ENCODE data around the gene AK1.

The AK1 gene

DNA sequence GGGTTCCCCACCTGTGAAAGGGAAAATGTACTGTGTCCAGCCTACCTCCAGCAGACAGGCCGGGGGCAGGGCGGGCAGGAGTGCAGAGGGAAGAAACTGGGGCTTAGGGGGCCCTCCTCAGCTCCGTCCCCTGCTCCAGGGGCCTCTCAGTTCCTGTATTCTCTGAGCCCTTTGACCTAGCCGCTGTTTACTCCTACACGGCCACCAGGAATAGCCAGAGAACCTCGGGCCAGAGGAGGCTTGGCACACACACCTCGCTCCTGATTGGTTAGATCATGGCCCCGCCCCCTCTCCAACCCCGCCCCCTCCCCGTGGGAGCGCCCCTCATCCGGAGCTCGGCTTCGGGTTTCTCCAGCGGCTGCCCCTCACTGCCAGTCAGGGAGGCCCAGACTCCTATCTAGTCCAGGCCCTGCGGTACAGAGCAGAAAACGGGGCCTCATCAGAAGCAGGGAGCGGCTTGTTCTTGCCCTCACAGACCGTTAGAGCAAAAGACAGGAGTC, 19.8 kb upstream of the AK1 start:
- no peaks in the 10 kb centered on the region for H3K27me3 ChIP-seq (ENCODE audit: control insufficient read depth in 1 of 2, insufficient read depth in 2 of 2, low read length in 2 of 2)
- peak overlapping the region in 1 of 2 donors; percentile 68 for H3K4me3 ChIP-seq (ENCODE audit: low read length in 2 of 2)
- H3K4me1 ChIP-seq (ENCODE audit: control insufficient read depth, insufficient read depth, low read length) = peaks cover 36% of the 10 kb centered on the region
- H3K27ac ChIP-seq (ENCODE audit: low read length) = peak overlapping the region; percentile 73
- peaks cover 37 to 39% of the 10 kb centered on the region in 2 donors for H3K36me3 ChIP-seq (ENCODE audit: control insufficient read depth in 2 of 2, insufficient read depth in 2 of 2, low read length in 2 of 2)
- peak overlapping the region in 1 of 2 donors; percentile 21 for H3K9ac ChIP-seq (ENCODE audit: low read length in 2 of 2)
- H3K9me3 ChIP-seq (ENCODE audit: control insufficient read depth in 2 of 2, low read length in 2 of 2) = peaks cover 7 to 8% of the 10 kb centered on the region in 2 donors

DNA sequence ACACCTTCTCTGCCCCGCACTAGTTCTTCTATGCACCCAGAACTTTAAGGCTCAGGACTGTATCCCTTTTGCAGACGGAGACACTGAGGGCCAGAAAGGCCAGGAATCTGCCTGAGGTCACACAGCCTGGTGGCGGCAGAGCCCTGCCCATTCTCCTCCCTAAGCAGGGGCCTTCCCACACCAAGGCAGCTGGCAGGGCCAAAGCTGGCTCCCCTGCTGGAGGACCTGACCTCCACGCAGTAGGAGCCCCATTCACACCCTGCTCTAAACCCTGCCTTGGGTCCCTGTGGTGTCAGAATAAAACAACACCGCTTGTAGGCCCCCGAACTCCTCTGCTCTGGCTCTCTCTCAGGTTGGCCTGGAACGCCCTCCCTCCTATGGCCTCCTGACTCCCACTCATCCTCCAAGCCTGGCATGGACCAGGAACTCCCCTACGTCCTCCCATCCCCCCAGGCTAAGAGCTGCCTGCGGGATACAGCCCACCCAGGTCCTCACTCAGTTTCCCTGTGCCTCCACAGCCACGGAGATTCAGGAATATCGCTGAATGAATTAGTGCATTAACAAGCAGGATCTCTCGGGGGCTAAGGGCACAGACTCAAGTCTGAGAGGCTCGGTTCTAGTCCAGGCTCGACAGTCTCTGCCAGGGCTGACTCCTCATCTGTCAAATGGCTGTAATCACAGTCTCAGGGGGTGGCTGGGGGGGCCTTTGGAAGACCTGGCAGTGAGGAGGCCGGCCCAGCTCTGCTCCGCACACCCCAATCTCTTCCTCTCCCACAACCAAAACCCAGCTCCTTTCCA, 19.1 kb upstream of the AK1 start:
- peak overlapping the region in 1 of 2 donors; percentile 68 for H3K4me3 ChIP-seq (ENCODE audit: low read length in 2 of 2)
- peak overlapping the region in 1 of 2 donors; percentile 42 for H3K9ac ChIP-seq (ENCODE audit: low read length in 2 of 2)
- H3K36me3 ChIP-seq (ENCODE audit: control insufficient read depth in 2 of 2, insufficient read depth in 2 of 2, low read length in 2 of 2) = peaks cover 37 to 41% of the 10 kb centered on the region in 2 donors
- no peaks in the 10 kb centered on the region for H3K27me3 ChIP-seq (ENCODE audit: control insufficient read depth in 1 of 2, insufficient read depth in 2 of 2, low read length in 2 of 2)
- H3K4me1 ChIP-seq (ENCODE audit: control insufficient read depth, insufficient read depth, low read length) = peaks cover 36% of the 10 kb centered on the region
- H3K27ac ChIP-seq (ENCODE audit: low read length) = peak overlapping the region; percentile 73
- peaks cover 7 to 8% of the 10 kb centered on the region in 2 donors for H3K9me3 ChIP-seq (ENCODE audit: control insufficient read depth in 2 of 2, low read length in 2 of 2)

DNA sequence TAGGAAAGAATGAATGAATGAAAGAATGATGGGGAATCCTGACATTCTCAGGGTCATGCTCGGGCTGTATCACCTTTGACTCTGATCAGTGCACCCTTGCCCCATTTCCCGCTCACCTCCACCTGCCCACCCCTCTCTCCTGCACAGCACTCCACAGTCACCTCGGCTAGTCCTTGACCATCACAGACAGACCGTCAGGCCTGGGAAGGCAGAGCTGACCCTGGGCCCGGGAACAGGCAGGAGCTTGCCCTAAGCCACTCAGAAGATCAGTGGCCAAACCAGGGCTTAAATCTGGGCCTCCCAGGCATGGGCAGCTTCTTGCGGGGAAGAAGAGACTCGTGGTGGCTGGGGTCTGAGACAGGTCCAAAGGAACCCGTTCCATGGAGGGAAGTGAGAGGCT, 18.3 kb upstream of the AK1 start:
- H3K27me3 ChIP-seq (ENCODE audit: control insufficient read depth in 1 of 2, insufficient read depth in 2 of 2, low read length in 2 of 2) = no peaks in the 10 kb centered on the region
- no peak overlapping the region for H3K27ac ChIP-seq (ENCODE audit: low read length)
- no peak overlapping the region for H3K4me3 ChIP-seq (ENCODE audit: low read length in 2 of 2)
- peaks cover 7 to 8% of the 10 kb centered on the region in 2 donors for H3K9me3 ChIP-seq (ENCODE audit: control insufficient read depth in 2 of 2, low read length in 2 of 2)
- H3K9ac ChIP-seq (ENCODE audit: low read length in 2 of 2) = no peak overlapping the region
- peaks cover 37 to 44% of the 10 kb centered on the region in 2 donors for H3K36me3 ChIP-seq (ENCODE audit: control insufficient read depth in 2 of 2, insufficient read depth in 2 of 2, low read length in 2 of 2)
- H3K4me1 ChIP-seq (ENCODE audit: control insufficient read depth, insufficient read depth, low read length) = peaks cover 36% of the 10 kb centered on the region

DNA sequence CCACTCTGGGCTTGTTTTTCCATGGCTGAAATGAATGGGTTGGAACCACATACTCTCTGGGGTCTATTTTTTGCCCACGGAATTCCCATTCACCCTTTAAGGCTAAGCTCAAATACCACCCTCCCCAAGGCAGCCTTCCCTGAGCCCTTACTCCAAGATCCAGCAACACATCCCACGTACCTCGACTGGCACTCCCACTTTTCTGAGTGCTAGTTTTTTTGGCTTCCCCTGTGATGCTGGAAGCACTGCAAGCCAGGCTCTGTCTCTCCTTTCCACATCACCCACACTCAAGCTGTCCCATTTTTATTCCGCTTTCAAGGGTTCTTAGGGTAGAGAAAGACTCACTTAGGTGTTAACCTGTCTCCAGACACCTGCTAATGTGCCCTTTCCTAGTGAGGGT, 15.9 kb upstream of the AK1 start:
- H3K4me1 ChIP-seq (ENCODE audit: control insufficient read depth, insufficient read depth, low read length) = peaks cover 22% of the 10 kb centered on the region
- H3K27me3 ChIP-seq (ENCODE audit: control insufficient read depth in 1 of 2, insufficient read depth in 2 of 2, low read length in 2 of 2) = no peaks in the 10 kb centered on the region
- no peak overlapping the region for H3K9ac ChIP-seq (ENCODE audit: low read length in 2 of 2)
- H3K4me3 ChIP-seq (ENCODE audit: low read length in 2 of 2) = no peak overlapping the region
- H3K36me3 ChIP-seq (ENCODE audit: control insufficient read depth in 2 of 2, insufficient read depth in 2 of 2, low read length in 2 of 2) = peaks cover 40 to 54% of the 10 kb centered on the region in 2 donors
- no peak overlapping the region for H3K27ac ChIP-seq (ENCODE audit: low read length)
- peaks cover 7 to 8% of the 10 kb centered on the region in 2 donors for H3K9me3 ChIP-seq (ENCODE audit: control insufficient read depth in 2 of 2, low read length in 2 of 2)

DNA sequence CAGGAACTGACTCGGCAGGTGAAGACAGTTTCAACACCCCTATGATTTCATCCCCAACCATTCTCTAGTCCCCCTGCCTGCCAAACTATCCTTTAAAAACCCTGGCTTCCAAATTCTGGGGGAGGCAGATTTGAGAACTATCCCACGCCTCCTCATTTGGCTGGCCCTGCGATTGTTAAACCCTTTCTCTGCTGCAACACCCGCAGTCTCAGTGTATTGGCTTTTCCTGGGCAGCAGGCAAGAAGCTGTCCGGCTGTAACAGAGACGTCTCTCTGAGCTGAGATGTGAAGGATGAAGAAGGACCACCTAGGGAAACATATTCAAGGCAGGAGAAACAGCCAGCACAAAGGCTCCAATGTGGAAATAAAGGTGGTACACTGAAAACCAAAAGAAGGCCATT, 15.4 kb upstream of the AK1 start:
- Histone ChIP-seq H3K27ac (ENCODE audit: low read length) (no peak overlapping the region), H3K9me3 (ENCODE audit: control insufficient read depth in 2 of 2, low read length in 2 of 2) (peaks cover 7 to 8% of the 10 kb centered on the region in 2 donors), H3K36me3 (ENCODE audit: control insufficient read depth in 2 of 2, insufficient read depth in 2 of 2, low read length in 2 of 2) (peaks cover 43 to 55% of the 10 kb centered on the region in 2 donors), H3K9ac (ENCODE audit: low read length in 2 of 2) (no peak overlapping the region), H3K4me3 (ENCODE audit: low read length in 2 of 2) (no peak overlapping the region), H3K4me1 (ENCODE audit: control insufficient read depth, insufficient read depth, low read length) (peaks cover 20% of the 10 kb centered on the region), H3K27me3 (ENCODE audit: control insufficient read depth in 1 of 2, insufficient read depth in 2 of 2, low read length in 2 of 2) (no peaks in the 10 kb centered on the region)

DNA sequence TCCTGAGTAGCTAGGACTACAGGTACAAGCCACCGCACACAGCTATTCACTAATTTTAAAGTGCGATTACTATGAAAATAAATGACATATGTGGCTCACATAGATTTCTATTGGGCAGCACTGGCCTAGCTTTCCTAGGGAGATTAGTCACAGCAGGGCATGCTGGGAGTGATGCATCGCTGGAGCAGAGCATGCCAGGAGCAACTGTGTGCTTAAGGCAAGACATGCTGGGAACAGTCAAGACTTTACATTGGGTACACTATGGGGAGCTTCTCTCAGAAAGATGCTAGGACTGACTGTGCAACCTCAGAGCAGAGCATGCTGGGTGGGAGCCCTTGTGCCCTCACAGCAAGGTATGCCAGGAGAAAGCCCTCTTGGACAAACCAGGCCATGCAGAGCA, 12.6 kb upstream of the AK1 start:
- Histone ChIP-seq H3K27ac (ENCODE audit: low read length) (no peak overlapping the region), H3K4me3 (ENCODE audit: low read length in 2 of 2) (no peak overlapping the region), H3K9me3 (ENCODE audit: control insufficient read depth in 2 of 2, low read length in 2 of 2) (peaks cover 7 to 8% of the 10 kb centered on the region in 2 donors), H3K9ac (ENCODE audit: low read length in 2 of 2) (no peak overlapping the region), H3K36me3 (ENCODE audit: control insufficient read depth in 2 of 2, insufficient read depth in 2 of 2, low read length in 2 of 2) (peaks cover 49 to 59% of the 10 kb centered on the region in 2 donors), H3K4me1 (ENCODE audit: control insufficient read depth, insufficient read depth, low read length) (no peaks in the 10 kb centered on the region), H3K27me3 (ENCODE audit: control insufficient read depth in 1 of 2, insufficient read depth in 2 of 2, low read length in 2 of 2) (no peaks in the 10 kb centered on the region)

DNA sequence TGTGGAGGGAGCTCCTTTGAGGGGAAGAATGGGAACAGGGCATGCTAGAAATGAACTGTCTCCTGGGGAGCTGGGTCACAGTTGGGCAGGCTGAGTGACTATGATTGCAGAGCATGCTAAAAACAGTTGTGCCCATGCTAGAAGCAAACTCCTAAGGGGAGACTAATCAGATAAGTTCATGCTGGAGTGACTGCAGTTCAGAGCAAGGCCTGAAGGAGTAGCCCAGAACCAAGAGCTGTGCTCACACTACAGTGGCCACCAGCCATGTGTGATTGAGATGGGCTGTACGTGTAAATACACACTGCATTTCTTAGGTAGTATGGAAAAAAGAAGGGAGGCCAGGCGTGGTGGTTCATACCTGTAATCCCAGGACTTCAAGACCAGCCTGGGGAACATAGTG, 10.3 kb upstream of the AK1 start:
- Histone ChIP-seq H3K9ac (ENCODE audit: low read length in 2 of 2) (no peak overlapping the region), H3K4me3 (ENCODE audit: low read length in 2 of 2) (no peak overlapping the region), H3K4me1 (ENCODE audit: control insufficient read depth, insufficient read depth, low read length) (peaks cover 2% of the 10 kb centered on the region), H3K36me3 (ENCODE audit: control insufficient read depth in 2 of 2, insufficient read depth in 2 of 2, low read length in 2 of 2) (peaks cover 27 to 44% of the 10 kb centered on the region in 2 donors), H3K27me3 (ENCODE audit: control insufficient read depth in 1 of 2, insufficient read depth in 2 of 2, low read length in 2 of 2) (no peaks in the 10 kb centered on the region), H3K9me3 (ENCODE audit: control insufficient read depth in 2 of 2, low read length in 2 of 2) (peaks cover under 1% of the 10 kb centered on the region in 2 donors), H3K27ac (ENCODE audit: low read length) (no peak overlapping the region)

DNA sequence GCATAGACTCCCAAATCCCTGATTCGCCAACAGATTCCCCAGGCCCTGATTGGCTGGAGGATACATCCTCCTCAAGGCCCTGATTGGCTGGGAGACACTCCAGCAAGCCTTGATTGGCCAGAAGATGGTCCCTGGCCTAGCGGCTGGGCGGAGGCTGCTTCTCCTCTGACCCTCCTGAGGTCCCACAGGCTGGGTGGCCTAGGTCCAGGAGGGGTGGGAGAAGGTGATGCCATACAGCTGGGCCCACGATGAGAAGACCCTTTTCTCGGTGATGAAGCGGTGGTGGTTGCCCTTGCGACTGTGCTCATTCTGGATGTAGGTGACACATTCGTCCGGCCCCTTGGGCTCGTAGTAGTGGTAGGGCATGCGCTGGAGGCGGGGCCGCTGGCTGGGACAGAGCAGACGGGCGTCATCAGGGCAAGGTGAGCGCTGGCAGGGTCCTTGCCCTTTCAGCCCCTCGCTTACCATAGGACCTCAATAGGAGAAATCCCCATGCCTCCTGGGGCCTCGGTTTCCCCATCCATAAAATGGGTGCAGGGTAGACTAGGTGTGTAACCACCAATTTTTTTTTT, 9.0 kb upstream of the AK1 start:
- Histone ChIP-seq H3K27me3 (ENCODE audit: control insufficient read depth in 1 of 2, insufficient read depth in 2 of 2, low read length in 2 of 2) (no peaks in the 10 kb centered on the region), H3K4me1 (ENCODE audit: control insufficient read depth, insufficient read depth, low read length) (peaks cover 2% of the 10 kb centered on the region), H3K27ac (ENCODE audit: low read length) (no peak overlapping the region), H3K9me3 (ENCODE audit: control insufficient read depth in 2 of 2, low read length in 2 of 2) (no peaks in the 10 kb centered on the region), H3K36me3 (ENCODE audit: control insufficient read depth in 2 of 2, insufficient read depth in 2 of 2, low read length in 2 of 2) (peaks cover 22 to 39% of the 10 kb centered on the region in 2 donors), H3K4me3 (ENCODE audit: low read length in 2 of 2) (no peak overlapping the region), H3K9ac (ENCODE audit: low read length in 2 of 2) (no peak overlapping the region)

DNA sequence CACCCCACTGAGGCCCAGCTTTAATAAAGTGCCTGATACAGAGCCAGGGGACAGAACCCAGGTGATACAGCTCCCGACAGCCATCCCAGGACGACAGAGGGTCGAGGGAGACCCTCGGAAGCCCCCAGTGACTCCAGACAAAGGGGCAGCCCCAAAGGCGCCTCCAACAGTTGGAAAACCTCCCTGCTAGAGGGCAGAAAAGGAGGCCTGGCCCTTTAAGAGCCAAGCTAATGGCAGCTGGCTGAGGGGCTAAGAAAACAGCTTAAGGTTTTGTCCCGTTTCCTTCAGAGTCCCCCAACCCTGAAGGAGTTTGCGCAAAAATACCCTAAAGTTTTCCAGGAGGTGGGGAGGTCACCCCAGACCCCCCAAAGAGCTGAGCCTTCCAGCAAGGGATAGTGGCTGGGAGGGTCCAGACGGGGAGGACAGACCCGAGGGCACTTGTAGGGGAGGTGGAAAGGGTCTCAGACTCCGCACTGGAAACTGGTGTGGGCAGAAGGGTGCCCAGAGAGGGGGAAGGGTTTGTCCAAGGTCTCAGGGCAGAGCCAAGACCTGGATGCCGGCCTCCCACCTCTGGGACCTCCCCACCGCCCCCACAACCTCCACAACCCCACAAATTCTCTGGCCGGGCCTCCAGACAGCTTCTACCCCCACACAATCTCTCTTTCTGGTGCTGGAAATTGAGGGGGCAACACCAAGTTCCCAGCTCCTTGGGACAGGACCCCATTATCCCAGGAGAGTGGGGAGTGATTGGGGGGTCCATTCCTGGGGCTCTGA, 8.2 kb upstream of the AK1 start:
- Histone ChIP-seq H3K4me1 (ENCODE audit: control insufficient read depth, insufficient read depth, low read length) (peaks cover 2% of the 10 kb centered on the region), H3K4me3 (ENCODE audit: low read length in 2 of 2) (no peak overlapping the region), H3K36me3 (ENCODE audit: control insufficient read depth in 2 of 2, insufficient read depth in 2 of 2, low read length in 2 of 2) (peaks cover 22 to 35% of the 10 kb centered on the region in 2 donors), H3K27me3 (ENCODE audit: control insufficient read depth in 1 of 2, insufficient read depth in 2 of 2, low read length in 2 of 2) (no peaks in the 10 kb centered on the region), H3K9ac (ENCODE audit: low read length in 2 of 2) (no peak overlapping the region), H3K27ac (ENCODE audit: low read length) (no peak overlapping the region), H3K9me3 (ENCODE audit: control insufficient read depth in 2 of 2, low read length in 2 of 2) (no peaks in the 10 kb centered on the region)

DNA sequence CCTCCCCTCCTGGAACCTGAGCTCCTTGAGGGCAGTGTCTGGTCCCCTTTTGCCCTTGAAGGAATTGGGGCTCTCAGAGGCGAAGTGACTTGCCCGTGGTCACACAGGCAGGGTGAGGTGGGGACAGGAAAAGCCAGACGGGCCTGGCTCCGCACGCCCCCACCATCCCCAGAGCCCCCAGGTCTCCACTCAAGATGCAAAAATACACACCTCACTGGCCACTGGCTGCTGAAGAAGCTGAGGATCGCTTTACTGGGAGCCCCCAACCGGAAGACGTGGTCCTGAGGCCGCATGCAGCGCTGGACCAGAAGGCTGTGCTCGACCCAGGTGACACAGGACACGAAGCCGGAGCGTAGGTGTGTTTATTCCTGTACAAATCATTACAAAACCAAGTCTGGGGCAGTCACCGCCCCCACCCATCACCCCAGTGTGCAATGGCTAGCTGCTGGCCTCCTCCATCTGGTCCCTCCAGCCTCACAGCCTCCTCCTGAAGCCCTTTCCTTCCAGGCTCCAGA, 7.6 kb upstream of the AK1 start:
- Histone ChIP-seq H3K9me3 (ENCODE audit: control insufficient read depth in 2 of 2, low read length in 2 of 2) (no peaks in the 10 kb centered on the region), H3K36me3 (ENCODE audit: control insufficient read depth in 2 of 2, insufficient read depth in 2 of 2, low read length in 2 of 2) (peaks cover 18 to 29% of the 10 kb centered on the region in 2 donors), H3K27me3 (ENCODE audit: control insufficient read depth in 1 of 2, insufficient read depth in 2 of 2, low read length in 2 of 2) (no peaks in the 10 kb centered on the region), H3K27ac (ENCODE audit: low read length) (no peak overlapping the region), H3K9ac (ENCODE audit: low read length in 2 of 2) (no peak overlapping the region), H3K4me3 (ENCODE audit: low read length in 2 of 2) (no peak overlapping the region), H3K4me1 (ENCODE audit: control insufficient read depth, insufficient read depth, low read length) (peaks cover 2% of the 10 kb centered on the region)
